HEK293 (cell line): ENCODE data around the gene RILPL1.
"Not testable (repeated sequence)": the region's sequence is repeated elsewhere in the genome, so short reads cannot be mapped to it uniquely, and the experiment has no call there.

Experiments
- CTCF ChIA-PET: fragments of 350-600 bp; formaldehyde crosslinking; extraction: SDS; loops from one replicate; lab custom pipeline; 2021; ENCODE audit warnings: antibody characterized with exemption; lab: Yijun Ruan, JAX
- POLR2A ChIA-PET: fragments of 300-600 bp; formaldehyde crosslinking; extraction: SDS; loops from one replicate; lab custom pipeline; 2020; ENCODE audit warnings: antibody characterized with exemption, inconsistent platforms; lab: Yijun Ruan, JAX
- H3K27ac ChIP-seq: fragments of 200-500 bp; sonication (Bioruptor generic); 2 replicates; pipeline ENCODE4 v1.5.1; 2014; ENCODE audit warnings: low read depth, low read length, control low read depth, inconsistent platforms; ENCODE audit errors: extremely low read depth
- H3K36me3 ChIP-seq, 2 experiments: fragments of 200-500 bp in 1 of 2; sonication (Bioruptor generic) in 1 of 2; 1 replicate in 1 of 2; 2 replicates in 1 of 2; pipeline ENCODE4 v1.5.1; 2014 to 2017; ENCODE audit warnings: inconsistent platforms in 2 of 2, low read length in 2 of 2; ENCODE audit not compliant: control insufficient read depth in 2 of 2, insufficient read depth in 1 of 2
- H3K4me1 ChIP-seq: fragments of 200-500 bp; sonication (Bioruptor generic); 2 replicates; pipeline ENCODE4 v1.5.1; 2014; ENCODE audit warnings: mild to moderate bottlenecking, low read length, inconsistent platforms; ENCODE audit not compliant: control insufficient read depth, insufficient read depth
- H3K4me3 ChIP-seq: 2 replicates; pipeline ENCODE4 v1.5.1; 2011; ENCODE audit warnings: low read depth, mild to moderate bottlenecking, control low read depth, low read length, moderate library complexity
- H3K9me3 ChIP-seq: fragments of 200-500 bp; sonication (Bioruptor generic); 2 replicates; pipeline ENCODE4 v1.5.1; 2014; ENCODE audit warnings: low read depth, low read length, inconsistent platforms; ENCODE audit not compliant: control insufficient read depth, insufficient read depth
- GLI2 ChIP-seq: fragments of 450-650 bp; formaldehyde crosslinking; IDR thresholded peaks from 2 replicates; pipeline ENCODE4; 2017; ENCODE audit warnings: missing biosample characterization, missing genetic modification characterization, low read depth, borderline replicate concordance
- GLIS1 ChIP-seq: fragments of 450-650 bp; formaldehyde crosslinking; IDR thresholded peaks from 2 replicates; pipeline ENCODE4 v1.5.1; 2016; ENCODE audit warnings: missing biosample characterization, missing genetic modification characterization
- GLIS2 ChIP-seq: fragments of 450-650 bp; formaldehyde crosslinking; IDR thresholded peaks from 2 replicates; pipeline ENCODE4 v1.5.1; 2016; ENCODE audit warnings: missing biosample characterization, missing genetic modification characterization
- KLF8 ChIP-seq: fragments of 450-650 bp; formaldehyde crosslinking; IDR thresholded peaks from 2 replicates; pipeline ENCODE4 v1.5.1; 2016; ENCODE audit warnings: missing biosample characterization, missing genetic modification characterization
- SALL2 ChIP-seq: fragments of 450-650 bp; formaldehyde crosslinking; IDR thresholded peaks from 2 replicates; pipeline ENCODE4 v1.5.0; 2017; ENCODE audit warnings: missing biosample characterization, mild to moderate bottlenecking, missing genetic modification characterization, borderline replicate concordance
- ZFP3 ChIP-seq: fragments of 450-650 bp; formaldehyde crosslinking; IDR thresholded peaks from 2 replicates; pipeline ENCODE4 v1.5.1; 2016; ENCODE audit warnings: low read depth, missing biosample characterization, missing genetic modification characterization
- ZFP37 ChIP-seq: fragments of 450-650 bp; formaldehyde crosslinking; IDR thresholded peaks from 2 replicates; pipeline ENCODE4 v1.5.1; 2016; ENCODE audit warnings: missing biosample characterization, missing genetic modification characterization
- ZNF121 ChIP-seq: fragments of 450-650 bp; formaldehyde crosslinking; IDR thresholded peaks from 2 replicates; pipeline ENCODE4 v1.5.1; 2016; ENCODE audit warnings: missing biosample characterization, missing genetic modification characterization
- ZNF19 ChIP-seq: fragments of 450-650 bp; formaldehyde crosslinking; IDR thresholded peaks from 2 replicates; pipeline ENCODE4; 2016; ENCODE audit warnings: missing biosample characterization, missing genetic modification characterization, low read depth
- ZNF211 ChIP-seq: fragments of 450-650 bp; formaldehyde crosslinking; IDR thresholded peaks from 2 replicates; pipeline ENCODE4 v1.5.1; 2016; ENCODE audit warnings: low read depth, missing biosample characterization, missing genetic modification characterization
- ZNF324 ChIP-seq: fragments of 450-650 bp; formaldehyde crosslinking; IDR thresholded peaks from 2 replicates; pipeline ENCODE4 v1.5.1; 2016; ENCODE audit warnings: missing biosample characterization, missing genetic modification characterization
- ZNF501 ChIP-seq: fragments of 450-650 bp; formaldehyde crosslinking; IDR thresholded peaks from 2 replicates; pipeline ENCODE4 v1.5.1; 2016; ENCODE audit warnings: missing biosample characterization, missing genetic modification characterization
- ZNF529 ChIP-seq: fragments of 450-650 bp; formaldehyde crosslinking; IDR thresholded peaks from 2 replicates; pipeline ENCODE4 v1.5.1; 2017; ENCODE audit warnings: missing genetic modification characterization, missing biosample characterization; ENCODE audit not compliant: insufficient replicate concordance
- ZNF555 ChIP-seq: fragments of 450-650 bp; formaldehyde crosslinking; conservative IDR thresholded peaks from 2 replicates; pipeline ENCODE4 v1.5.1; 2017; ENCODE audit warnings: missing biosample characterization, mild to moderate bottlenecking, missing genetic modification characterization, inconsistent platforms
- ZNF561 ChIP-seq: fragments of 450-650 bp; IDR thresholded peaks from 2 replicates; pipeline ENCODE4 v1.5.1; 2018; ENCODE audit warnings: missing biosample characterization, missing genetic modification characterization, borderline replicate concordance
- ZNF585B ChIP-seq: fragments of 450-650 bp; formaldehyde crosslinking; IDR thresholded peaks from 2 replicates; pipeline ENCODE4 v1.5.1; 2016; ENCODE audit warnings: missing biosample characterization, missing genetic modification characterization
- ZNF596 ChIP-seq: fragments of 450-650 bp; IDR thresholded peaks from 2 replicates; pipeline ENCODE4 v1.5.0; 2018; ENCODE audit warnings: missing biosample characterization, mild to moderate bottlenecking, missing genetic modification characterization, moderate library complexity
- ZNF600 ChIP-seq: fragments of 450-650 bp; formaldehyde crosslinking; IDR thresholded peaks from 2 replicates; pipeline ENCODE4 v1.5.1; 2016; ENCODE audit warnings: missing biosample characterization, missing genetic modification characterization
- ZNF707 ChIP-seq: fragments of 450-650 bp; formaldehyde crosslinking; IDR thresholded peaks from 2 replicates; pipeline ENCODE4 v1.5.1; 2016; ENCODE audit warnings: missing biosample characterization, missing genetic modification characterization
- ZNF777 ChIP-seq: fragments of 450-650 bp; formaldehyde crosslinking; IDR thresholded peaks from 2 replicates; pipeline ENCODE4 v1.5.1; 2017; ENCODE audit warnings: missing biosample characterization, missing genetic modification characterization, borderline replicate concordance
- TF ChIP-seq, protein P1 (sequence below): fragments of 450-650 bp; formaldehyde crosslinking; IDR thresholded peaks from 2 replicates; pipeline ENCODE4 v1.5.1; 2016; ENCODE audit warnings: missing biosample characterization, missing genetic modification characterization
- TF ChIP-seq, protein P2 (sequence below): fragments of 450-650 bp; formaldehyde crosslinking; IDR thresholded peaks from 2 replicates; pipeline ENCODE4 v1.5.1; 2016; ENCODE audit warnings: missing biosample characterization, missing genetic modification characterization

Gene RILPL1

DNA sequence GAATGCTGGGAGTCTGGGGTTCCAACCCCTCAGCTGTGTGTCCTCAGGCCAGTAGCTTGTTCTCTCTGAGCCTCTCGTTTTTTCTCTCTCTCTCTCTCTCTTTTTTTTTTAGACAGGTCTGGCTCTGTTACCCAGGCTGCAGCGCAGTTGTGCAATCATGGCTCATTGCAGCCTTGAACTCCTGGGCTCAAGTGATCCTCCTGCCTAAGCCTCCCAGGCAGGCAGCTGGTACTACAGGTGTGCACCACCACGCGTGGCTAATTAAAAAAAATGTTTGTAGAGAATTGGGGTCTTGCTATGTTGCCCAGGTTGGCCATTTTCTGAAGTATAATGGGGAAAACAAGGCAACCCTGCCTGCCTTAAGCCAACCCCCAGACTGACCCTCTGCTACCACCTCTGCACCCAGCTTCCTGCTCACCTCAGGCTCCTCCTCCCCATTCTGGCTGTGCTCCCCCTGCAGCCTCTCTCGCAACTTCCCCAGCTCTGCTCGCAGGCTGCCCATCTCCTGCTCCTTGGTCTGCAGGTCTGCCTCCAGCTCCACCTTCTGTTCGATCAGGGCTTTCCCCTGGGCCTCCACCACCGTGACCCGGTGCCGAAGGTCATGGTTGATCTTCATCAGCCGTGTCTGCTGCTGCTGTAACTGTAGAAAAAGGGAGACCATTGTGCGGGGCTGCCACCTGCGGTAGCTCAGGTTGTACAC, 35.2 kb downstream of the RILPL1 start:
- Histone ChIP-seq H3K4me3 (no peak overlapping the region), H3K27ac (no peak overlapping the region), H3K4me1 (no peaks in the 10 kb centered on the region), H3K36me3 (peaks cover 0 to 40% of the 10 kb centered on the region in 2 experiments; a peak in 2 of 3 replicates), H3K9me3 (no peaks in the 10 kb centered on the region)
- POLR2A ChIA-PET = no interaction called here
- CTCF ChIA-PET = interaction anchor here (0.9 kb wide), 1 partner anchor 16 kb away, joined by 3 read pairs; no protein-coding TSS in a partner anchor
- no peak for TF ChIP-seq GLI2
- TF ChIP-seq GLIS2 (tag by site-specific recombination) = no peak
- TF ChIP-seq ZNF561 = no peak
- TF ChIP-seq, protein P1, sequence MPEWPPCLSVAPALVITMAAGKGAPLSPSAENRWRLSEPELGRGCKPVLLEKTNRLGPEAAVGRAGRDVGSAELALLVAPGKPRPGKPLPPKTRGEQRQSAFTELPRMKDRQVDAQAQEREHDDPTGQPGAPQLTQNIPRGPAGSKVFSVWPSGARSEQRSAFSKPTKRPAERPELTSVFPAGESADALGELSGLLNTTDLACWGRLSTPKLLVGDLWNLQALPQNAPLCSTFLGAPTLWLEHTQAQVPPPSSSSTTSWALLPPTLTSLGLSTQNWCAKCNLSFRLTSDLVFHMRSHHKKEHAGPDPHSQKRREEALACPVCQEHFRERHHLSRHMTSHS (tag by site-specific recombination) = no peak
- TF ChIP-seq ZNF555 (tag by site-specific recombination) = no peak
- no peak for TF ChIP-seq ZNF600 (tag by site-specific recombination)
- TF ChIP-seq ZNF121 (tag by site-specific recombination) = 0 out of 2 replicates have a peak, but pooled peaks have one; percentile 15
- no peak for TF ChIP-seq ZNF585B (tag by site-specific recombination)

DNA sequence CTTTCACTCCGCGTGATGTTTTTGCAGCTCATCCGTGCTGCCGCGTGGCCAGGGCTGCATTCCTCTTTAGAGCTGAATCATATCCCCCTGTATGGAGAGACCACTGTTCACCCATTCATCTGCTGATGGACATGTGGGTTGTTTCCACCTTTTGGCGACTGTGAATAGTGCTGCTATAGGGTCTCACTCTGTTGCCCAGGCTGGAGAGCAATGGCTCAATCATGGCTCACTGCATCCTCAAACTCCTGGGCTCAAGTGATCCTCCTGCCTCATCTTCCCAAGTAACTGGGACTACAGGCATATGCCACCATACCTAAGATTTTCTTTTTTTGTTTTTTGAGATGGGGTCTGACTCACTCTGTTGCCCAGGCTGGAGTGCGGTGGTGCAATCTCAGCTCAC, 36.5 kb downstream of the RILPL1 start:
- CTCF ChIA-PET = no interaction called here
- no peaks in the 10 kb centered on the region for H3K9me3 ChIP-seq
- no peak overlapping the region for H3K27ac ChIP-seq
- H3K4me3 ChIP-seq = no peak overlapping the region
- peaks cover 0 to 38% of the 10 kb centered on the region in 2 experiments; a peak in 2 of 3 replicates for H3K36me3 ChIP-seq
- POLR2A ChIA-PET = interaction anchor here (0.6 kb wide), 1 partner anchor 82 kb away, joined by 3 read pairs; no protein-coding TSS in a partner anchor
- TF ChIP-seq ZNF211 (tag by site-specific recombination) (no peak), ZNF121 (tag by site-specific recombination) (peak; percentile 42; the same call in 1 of the 2 replicates)
- TF ChIP-seq, protein P2, sequence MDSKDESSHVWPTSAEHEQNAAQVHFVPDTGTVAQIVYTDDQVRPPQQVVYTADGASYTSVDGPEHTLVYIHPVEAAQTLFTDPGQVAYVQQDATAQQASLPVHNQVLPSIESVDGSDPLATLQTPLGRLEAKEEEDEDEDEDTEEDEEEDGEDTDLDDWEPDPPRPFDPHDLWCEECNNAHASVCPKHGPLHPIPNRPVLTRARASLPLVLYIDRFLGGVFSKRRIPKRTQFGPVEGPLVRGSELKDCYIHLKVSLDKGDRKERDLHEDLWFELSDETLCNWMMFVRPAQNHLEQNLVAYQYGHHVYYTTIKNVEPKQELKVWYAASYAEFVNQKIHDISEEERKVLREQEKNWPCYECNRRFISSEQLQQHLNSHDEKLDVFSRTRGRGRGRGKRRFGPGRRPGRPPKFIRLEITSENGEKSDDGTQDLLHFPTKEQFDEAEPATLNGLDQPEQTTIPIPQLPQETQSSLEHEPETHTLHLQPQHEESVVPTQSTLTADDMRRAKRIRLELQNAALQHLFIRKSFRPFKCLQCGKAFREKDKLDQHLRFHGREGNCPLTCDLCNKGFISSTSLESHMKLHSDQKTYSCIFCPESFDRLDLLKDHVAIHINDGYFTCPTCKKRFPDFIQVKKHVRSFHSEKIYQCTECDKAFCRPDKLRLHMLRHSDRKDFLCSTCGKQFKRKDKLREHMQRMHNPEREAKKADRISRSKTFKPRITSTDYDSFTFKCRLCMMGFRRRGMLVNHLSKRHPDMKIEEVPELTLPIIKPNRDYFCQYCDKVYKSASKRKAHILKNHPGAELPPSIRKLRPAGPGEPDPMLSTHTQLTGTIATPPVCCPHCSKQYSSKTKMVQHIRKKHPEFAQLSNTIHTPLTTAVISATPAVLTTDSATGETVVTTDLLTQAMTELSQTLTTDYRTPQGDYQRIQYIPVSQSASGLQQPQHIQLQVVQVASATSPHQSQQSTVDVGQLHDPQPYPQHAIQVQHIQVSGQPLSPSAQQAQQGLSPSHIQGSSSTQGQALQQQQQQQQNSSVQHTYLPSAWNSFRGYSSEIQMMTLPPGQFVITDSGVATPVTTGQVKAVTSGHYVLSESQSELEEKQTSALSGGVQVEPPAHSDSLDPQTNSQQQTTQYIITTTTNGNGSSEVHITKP = no peak
- H3K4me1 ChIP-seq = no peaks in the 10 kb centered on the region

DNA sequence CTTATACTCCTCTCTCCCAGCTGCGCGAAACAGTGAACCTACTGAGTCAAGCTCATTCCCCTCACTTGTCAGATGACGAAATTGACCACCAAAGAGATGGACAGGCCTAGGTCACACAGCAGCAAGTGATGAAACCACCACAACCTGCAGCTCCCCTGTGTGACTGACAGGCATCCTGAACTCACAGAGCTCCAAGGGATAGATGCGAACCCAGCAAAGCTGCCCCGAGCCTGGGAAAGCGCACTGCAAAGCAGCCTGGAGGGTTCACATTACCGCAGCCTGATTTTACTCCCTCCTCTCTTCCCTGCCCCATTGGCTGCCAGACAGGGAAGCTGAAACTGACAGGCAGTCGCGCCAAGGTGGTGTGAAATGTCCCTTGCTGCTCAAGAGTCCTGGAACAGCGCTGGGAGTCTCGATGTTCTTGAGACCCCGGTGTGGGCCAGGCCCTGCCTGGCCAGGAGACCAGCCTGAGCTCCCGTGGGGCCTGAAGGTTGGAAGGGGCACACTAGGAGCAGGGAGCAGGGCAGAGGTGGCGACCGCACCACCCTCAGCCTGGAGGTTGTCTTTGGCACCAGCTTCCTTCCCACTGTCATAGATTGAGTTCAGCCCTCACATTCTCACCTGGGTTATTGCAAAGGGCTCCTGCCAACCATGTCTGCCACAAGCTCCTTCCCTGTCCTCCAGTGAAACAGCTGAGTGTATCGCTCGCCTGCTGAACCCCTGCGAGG, 39.2 kb downstream of the RILPL1 start:
- ChIA-PET POLR2A (interaction anchor here (0.8 kb wide), 1 partner anchor 37 kb away, joined by 3 read pairs; no protein-coding TSS in a partner anchor), CTCF (no interaction called here)
- Histone ChIP-seq H3K9me3 (no peaks in the 10 kb centered on the region), H3K36me3 (peaks cover 0 to 35% of the 10 kb centered on the region in 2 experiments; a peak in 2 of 3 replicates), H3K4me1 (no peaks in the 10 kb centered on the region), H3K27ac (no peak overlapping the region), H3K4me3 (no peak overlapping the region)
- TF ChIP-seq ZFP37 (tag by site-specific recombination) (no peak), ZNF777 (tag by site-specific recombination) (no peak), ZFP3 (no peak), ZNF19 (tag by site-specific recombination) (no peak), GLIS1 (no peak), ZNF529 (no peak), ZNF501 (no peak), KLF8 (no peak), ZNF324 (tag by site-specific recombination) (no peak), ZNF707 (tag by site-specific recombination) (no peak), ZNF596 (no peak), SALL2 (tag by site-specific recombination) (no peak)

DNA sequence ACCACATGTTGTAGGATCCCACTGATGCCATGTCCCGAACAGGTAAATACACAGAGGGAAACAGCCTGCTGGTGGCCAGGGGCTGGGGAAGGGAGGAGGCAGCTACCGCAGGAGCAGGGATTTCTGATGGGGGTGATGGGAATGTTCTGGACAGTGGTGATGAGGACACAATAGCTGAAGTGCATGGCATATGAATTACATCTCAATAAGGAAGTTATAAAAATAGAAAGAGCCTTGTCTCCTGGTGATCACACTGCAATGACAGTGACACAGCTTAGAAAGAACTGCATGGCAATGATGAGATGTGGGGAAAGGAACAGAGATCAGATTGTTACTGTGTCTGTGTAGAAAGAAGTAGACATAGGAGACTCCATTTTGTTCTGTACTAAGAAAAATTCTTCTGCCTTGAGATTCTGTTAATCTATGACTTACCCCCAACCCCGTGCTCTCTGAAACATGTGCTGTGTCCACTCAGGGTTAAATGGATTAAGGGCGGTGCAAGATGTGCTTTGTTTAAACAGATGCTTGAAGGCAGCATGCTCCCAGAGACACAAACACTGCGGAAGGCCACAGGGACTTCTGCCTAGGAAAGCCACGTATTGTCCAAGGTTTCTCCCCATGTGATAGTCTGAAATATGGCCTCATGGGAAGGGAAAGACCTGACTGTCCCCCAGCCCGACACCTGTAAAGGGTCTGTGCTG, 41.0 kb downstream of the RILPL1 start:
- H3K4me1 ChIP-seq, H3K9me3 ChIP-seq, H3K4me3 ChIP-seq, POLR2A ChIA-PET, CTCF ChIA-PET, H3K27ac ChIP-seq: not testable (repeated sequence)
- peaks cover 0 to 17% of the 10 kb centered on the region in 2 experiments; a peak in 2 of 3 replicates for H3K36me3 ChIP-seq
